Measurements from ENCODE around the gene ZBTB49. TPM values are rescaled to one million over a fixed set of nuclear protein-coding genes. Genes with fewer than 3 reads are reported as not detected.
A peak's percentile ranks its signal among the peaks of the same experiment; 100 is the strongest.

Gene ZBTB49
- total RNA-seq, 1 experiment from 2014 or later: 4.2 TPM

DNA sequence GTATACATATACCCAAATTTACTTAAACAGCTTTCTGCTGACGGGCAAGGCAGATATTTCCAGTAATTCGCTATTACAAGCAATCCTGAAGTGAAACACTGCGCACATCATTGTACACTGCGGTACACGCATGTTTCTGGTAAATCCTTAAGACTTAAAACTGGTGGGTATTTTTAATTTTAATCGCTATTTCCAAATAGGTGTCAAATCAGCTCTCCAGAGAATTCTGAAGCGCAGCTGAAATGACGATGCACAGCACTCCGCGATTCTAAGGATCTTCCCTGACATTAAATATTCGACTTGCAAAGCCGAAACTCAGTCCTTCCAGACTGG lies 42.4 kb upstream of the ZBTB49 start:
- TF ChIP-seq, protein P1, sequence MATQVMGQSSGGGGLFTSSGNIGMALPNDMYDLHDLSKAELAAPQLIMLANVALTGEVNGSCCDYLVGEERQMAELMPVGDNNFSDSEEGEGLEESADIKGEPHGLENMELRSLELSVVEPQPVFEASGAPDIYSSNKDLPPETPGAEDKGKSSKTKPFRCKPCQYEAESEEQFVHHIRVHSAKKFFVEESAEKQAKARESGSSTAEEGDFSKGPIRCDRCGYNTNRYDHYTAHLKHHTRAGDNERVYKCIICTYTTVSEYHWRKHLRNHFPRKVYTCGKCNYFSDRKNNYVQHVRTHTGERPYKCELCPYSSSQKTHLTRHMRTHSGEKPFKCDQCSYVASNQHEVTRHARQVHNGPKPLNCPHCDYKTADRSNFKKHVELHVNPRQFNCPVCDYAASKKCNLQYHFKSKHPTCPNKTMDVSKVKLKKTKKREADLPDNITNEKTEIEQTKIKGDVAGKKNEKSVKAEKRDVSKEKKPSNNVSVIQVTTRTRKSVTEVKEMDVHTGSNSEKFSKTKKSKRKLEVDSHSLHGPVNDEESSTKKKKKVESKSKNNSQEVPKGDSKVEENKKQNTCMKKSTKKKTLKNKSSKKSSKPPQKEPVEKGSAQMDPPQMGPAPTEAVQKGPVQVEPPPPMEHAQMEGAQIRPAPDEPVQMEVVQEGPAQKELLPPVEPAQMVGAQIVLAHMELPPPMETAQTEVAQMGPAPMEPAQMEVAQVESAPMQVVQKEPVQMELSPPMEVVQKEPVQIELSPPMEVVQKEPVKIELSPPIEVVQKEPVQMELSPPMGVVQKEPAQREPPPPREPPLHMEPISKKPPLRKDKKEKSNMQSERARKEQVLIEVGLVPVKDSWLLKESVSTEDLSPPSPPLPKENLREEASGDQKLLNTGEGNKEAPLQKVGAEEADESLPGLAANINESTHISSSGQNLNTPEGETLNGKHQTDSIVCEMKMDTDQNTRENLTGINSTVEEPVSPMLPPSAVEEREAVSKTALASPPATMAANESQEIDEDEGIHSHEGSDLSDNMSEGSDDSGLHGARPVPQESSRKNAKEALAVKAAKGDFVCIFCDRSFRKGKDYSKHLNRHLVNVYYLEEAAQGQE (IDR thresholded peaks at IDR 0.05; ENCODE audit: insufficient read depth in 1 of 2, low read depth in 2 of 2, low read length in 1 of 2): no peak
- TF ChIP-seq, protein P2, sequence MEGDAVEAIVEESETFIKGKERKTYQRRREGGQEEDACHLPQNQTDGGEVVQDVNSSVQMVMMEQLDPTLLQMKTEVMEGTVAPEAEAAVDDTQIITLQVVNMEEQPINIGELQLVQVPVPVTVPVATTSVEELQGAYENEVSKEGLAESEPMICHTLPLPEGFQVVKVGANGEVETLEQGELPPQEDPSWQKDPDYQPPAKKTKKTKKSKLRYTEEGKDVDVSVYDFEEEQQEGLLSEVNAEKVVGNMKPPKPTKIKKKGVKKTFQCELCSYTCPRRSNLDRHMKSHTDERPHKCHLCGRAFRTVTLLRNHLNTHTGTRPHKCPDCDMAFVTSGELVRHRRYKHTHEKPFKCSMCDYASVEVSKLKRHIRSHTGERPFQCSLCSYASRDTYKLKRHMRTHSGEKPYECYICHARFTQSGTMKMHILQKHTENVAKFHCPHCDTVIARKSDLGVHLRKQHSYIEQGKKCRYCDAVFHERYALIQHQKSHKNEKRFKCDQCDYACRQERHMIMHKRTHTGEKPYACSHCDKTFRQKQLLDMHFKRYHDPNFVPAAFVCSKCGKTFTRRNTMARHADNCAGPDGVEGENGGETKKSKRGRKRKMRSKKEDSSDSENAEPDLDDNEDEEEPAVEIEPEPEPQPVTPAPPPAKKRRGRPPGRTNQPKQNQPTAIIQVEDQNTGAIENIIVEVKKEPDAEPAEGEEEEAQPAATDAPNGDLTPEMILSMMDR (IDR thresholded peaks at IDR 0.05): no peak
- TF ChIP-seq POLR2AphosphoS5 (IDR thresholded peaks at IDR 0.05; ENCODE audit: low read depth, low read length): no peak
- TF ChIP-seq SIN3A (IDR thresholded peaks at IDR 0.05; ENCODE audit: borderline replicate concordance, insufficient read depth, low read depth, low read length): no peak
- no peak for TF ChIP-seq TCF7L2 (IDR thresholded peaks at IDR 0.05; ENCODE audit: low read depth, low read length)
- peaks cover 10% of the 10 kb centered on the region for H3K4me1 ChIP-seq (ENCODE audit: control insufficient read depth, insufficient read depth, low read length)
- in situ Hi-C loops (cut with HindIII; ENCODE audit: low pct_unique_long_range_greater_than_20kb, low sequenced_read_pairs) (no loop called here), intact Hi-C loops (cut with micrococcal nuclease; ENCODE audit: unreplicated experiment) (no loop called here)
- peaks cover 6% of the 10 kb centered on the region; the same call in 1 of the 2 replicates for H3K36me3 ChIP-seq (ENCODE audit: control insufficient read depth, insufficient read depth, low read length)
- H3K4me3 ChIP-seq (ENCODE audit: low read depth in 2 of 2, low read length in 2 of 2): peak overlapping the region; percentile 76 to 98
- DNase-seq (ENCODE audit: low read depth, low spot score): no peak
- no peaks in the 10 kb centered on the region for H3K27me3 ChIP-seq (ENCODE audit: control insufficient read depth, insufficient read depth, low read length)
- H3K9me3 ChIP-seq (ENCODE audit: control insufficient read depth, insufficient read depth, low read depth, low read length): no peaks in the 10 kb centered on the region
- peak overlapping the region; percentile 93 for H3K27ac ChIP-seq (ENCODE audit: low read length)
- POLR2A ChIA-PET: no interaction called here
- CTCF ChIA-PET: no interaction called here
- no TSS peak for BruUV-seq (replicated peaks)
- ATAC-seq: peak; percentile 66

DNA sequence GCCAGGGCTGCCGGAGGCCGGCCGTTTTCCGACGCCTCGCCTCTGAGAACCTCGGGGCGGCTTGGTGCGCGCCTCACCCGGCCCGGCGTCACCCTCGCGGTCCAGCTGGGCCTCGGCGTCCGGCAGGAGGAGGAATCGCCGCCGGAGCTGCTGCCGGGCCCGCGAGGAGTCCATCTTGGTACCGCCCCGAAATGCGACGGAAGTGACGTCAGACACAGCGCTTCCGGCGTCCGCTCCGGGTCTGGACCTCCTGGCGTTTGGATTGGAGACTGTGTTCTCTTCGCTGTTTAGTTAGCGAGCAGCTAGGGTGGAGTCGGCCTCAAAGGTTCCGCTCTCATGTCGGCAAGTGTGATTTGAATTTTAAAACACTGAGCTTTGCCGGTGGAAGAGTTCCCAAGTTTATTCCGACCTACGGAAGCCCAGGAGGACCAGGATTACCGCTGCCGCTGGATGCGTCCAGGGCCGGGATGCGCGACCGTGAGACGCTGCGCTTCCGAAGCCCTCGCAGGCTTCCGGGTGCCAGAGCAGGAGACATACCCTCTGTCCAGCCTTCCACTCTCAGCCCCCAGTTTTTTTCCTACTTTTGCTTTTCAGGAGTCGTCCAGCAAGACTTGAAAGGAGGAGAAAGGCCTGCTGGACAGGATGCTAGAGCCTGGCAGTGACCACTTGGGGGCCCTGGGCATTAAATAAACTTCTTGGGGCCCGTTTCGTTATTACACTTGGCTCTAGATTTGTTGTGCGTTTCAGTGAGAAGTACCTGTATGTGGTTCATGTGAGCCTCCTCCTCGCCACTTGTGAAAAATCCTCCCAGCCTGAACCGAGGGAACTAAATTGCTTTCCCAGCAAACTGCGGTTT lies 41.8 kb upstream of the ZBTB49 start, which contains the start of gene TMEM128:
Gene TMEM128 (minus strand): TSS at position 195 of the 856 bp plus-strand sequence. CDS start 21 bp downstream, at position 174.
- intact Hi-C loops (cut with micrococcal nuclease; ENCODE audit: unreplicated experiment): no loop called here
- no peaks in the 10 kb centered on the region for H3K27me3 ChIP-seq (ENCODE audit: control insufficient read depth, insufficient read depth, low read length)
- H3K27ac ChIP-seq (ENCODE audit: low read length): peak within 1 kb of the TSS; percentile 93
- peak within 1 kb of the TSS; percentile 76 to 98 for H3K4me3 ChIP-seq (ENCODE audit: low read depth in 2 of 2, low read length in 2 of 2)
- ChIA-PET CTCF (interaction anchor here (0.6 kb wide), 1 partner anchor 240 kb away, joined by 3 read pairs; no protein-coding TSS in a partner anchor), POLR2A (no interaction called here)
- TSS peak; percentile 99 for BruUV-seq (replicated peaks)
- peaks cover 10% of the 10 kb centered on the region for H3K4me1 ChIP-seq (ENCODE audit: control insufficient read depth, insufficient read depth, low read length)
- H3K9me3 ChIP-seq (ENCODE audit: control insufficient read depth, insufficient read depth, low read depth, low read length): no peaks in the 10 kb centered on the region
- peak; percentile 63 for DNase-seq (ENCODE audit: low read depth, low spot score)
- in situ Hi-C loops (cut with HindIII; ENCODE audit: low pct_unique_long_range_greater_than_20kb, low sequenced_read_pairs): no loop called here
- H3K36me3 ChIP-seq (ENCODE audit: control insufficient read depth, insufficient read depth, low read length): peaks cover 6% of the 10 kb centered on the region; the same call in 1 of the 2 replicates
- peak; percentile 99 for ATAC-seq
- TF ChIP-seq TCF7L2 (IDR thresholded peaks at IDR 0.05; ENCODE audit: low read depth, low read length) (peak; percentile 90), POLR2AphosphoS5 (IDR thresholded peaks at IDR 0.05; ENCODE audit: low read depth, low read length) (peak; percentile 80), SIN3A (IDR thresholded peaks at IDR 0.05; ENCODE audit: borderline replicate concordance, insufficient read depth, low read depth, low read length) (0 out of 2 replicates have a peak, but pooled peaks have one; percentile 20)
- TF ChIP-seq, protein P2 (IDR thresholded peaks at IDR 0.05): no peak; the same call in 1 of the 2 replicates
- TF ChIP-seq, protein P1 (IDR thresholded peaks at IDR 0.05; ENCODE audit: insufficient read depth in 1 of 2, low read depth in 2 of 2, low read length in 1 of 2): no peak
